MCF 10A (cell line): ENCODE results near the gene ADTRP. TPM values are rescaled to one million over a fixed set of nuclear protein-coding genes. Genes with fewer than 3 reads are reported as not detected.

Experiments used
- BruUV-seq: library from RNA; stranded (reverse); fragments of 400-500 nt; replicated peaks from 2 replicates; lab custom pipeline; 2021; lab: Mats Ljungman, UMichigan
- CTCF ChIA-PET: fragments of 300-600 bp; sonication (Branson Sonifier 250); formaldehyde crosslinking; extraction: SDS; loops from one replicate; lab custom pipeline; 2021; ENCODE audit warnings: antibody characterized with exemption, inconsistent platforms; lab: Yijun Ruan, JAX
- POLR2A ChIA-PET: fragments of 300-600, 350-650 bp; sonication (Branson Sonifier 250); formaldehyde crosslinking; extraction: SDS; loops from one replicate; lab custom pipeline; 2020; ENCODE audit warnings: antibody characterized with exemption, inconsistent platforms; lab: Yijun Ruan, JAX
- DNase-seq: peaks from one replicate; pipeline ENCODE4 v3.0.0-alpha.2; 2018; ENCODE audit not compliant: unreplicated experiment
- H3K27ac Mint-ChIP-seq: one replicate; pipeline ENCODE4 v1.8.0; 2022; ENCODE audit warnings: mild to moderate bottlenecking, low read depth, mixed read lengths; ENCODE audit not compliant: unreplicated experiment
- H3K27me3 Mint-ChIP-seq: one replicate; pipeline ENCODE4 v1.8.0; 2022; ENCODE audit warnings: mixed read lengths; ENCODE audit not compliant: insufficient read depth, unreplicated experiment
- H3K36me3 Mint-ChIP-seq: one replicate; pipeline ENCODE4 v1.8.0; 2022; ENCODE audit warnings: mild to moderate bottlenecking, moderate library complexity, mixed read lengths; ENCODE audit not compliant: insufficient read depth, unreplicated experiment
- H3K4me1 Mint-ChIP-seq: one replicate; pipeline ENCODE4 v1.8.0; 2022; ENCODE audit warnings: mixed read lengths; ENCODE audit not compliant: insufficient read depth, unreplicated experiment
- H3K4me3 Mint-ChIP-seq: one replicate; pipeline ENCODE4 v1.8.0; 2022; ENCODE audit warnings: mild to moderate bottlenecking, moderate library complexity, mixed read lengths; ENCODE audit not compliant: unreplicated experiment
- H3K9me3 Mint-ChIP-seq: one replicate; pipeline ENCODE4 v1.8.0; 2022; ENCODE audit warnings: mixed read lengths; ENCODE audit not compliant: unreplicated experiment
- intact Hi-C: fragments of 100-400 bp; cut with micrococcal nuclease; formaldehyde crosslinking; loops from 2 replicates; pipeline ENCODE4 v1.14.1; 2022
- total RNA-seq: library from RNA; stranded (reverse); gene quantifications from 2 replicates; pipeline ENCODE4 v1.2.3, GENCODE V29; 2022
- TF ChIP-seq, protein P1 (sequence below): fragments of 200-600 bp; IDR thresholded peaks from one replicate; pipeline ENCODE4 v1.8.0; 2022; ENCODE audit warnings: antibody characterized with exemption, mild to moderate bottlenecking; ENCODE audit not compliant: unreplicated experiment

Gene ADTRP
- total RNA-seq, 1 experiment from 2014 or later, result 14.8 TPM

GRCh38 chr6:11766589-11767450, 11.8 kb downstream of the ADTRP start:
- peaks cover 7% of the 10 kb centered on the region for H3K36me3 Mint-ChIP-seq
- ChIA-PET CTCF (no interaction called here), POLR2A (interaction anchor here (0.6 to 10.4 kb wide), 10 partner anchors 35 to 245 kb away, joined by 3 to 248 read pairs (median 4); partner anchors contain the start of gene HIVEP1)
- BruUV-seq, result no TSS peak
- DNase-seq, result peak; percentile 89
- intact Hi-C loops, result loop anchor here (1.0 kb wide), 1 partner anchor 241 kb away; no protein-coding TSS in a partner anchor
- no peaks in the 10 kb centered on the region for H3K9me3 Mint-ChIP-seq
- TF ChIP-seq, protein P1, sequence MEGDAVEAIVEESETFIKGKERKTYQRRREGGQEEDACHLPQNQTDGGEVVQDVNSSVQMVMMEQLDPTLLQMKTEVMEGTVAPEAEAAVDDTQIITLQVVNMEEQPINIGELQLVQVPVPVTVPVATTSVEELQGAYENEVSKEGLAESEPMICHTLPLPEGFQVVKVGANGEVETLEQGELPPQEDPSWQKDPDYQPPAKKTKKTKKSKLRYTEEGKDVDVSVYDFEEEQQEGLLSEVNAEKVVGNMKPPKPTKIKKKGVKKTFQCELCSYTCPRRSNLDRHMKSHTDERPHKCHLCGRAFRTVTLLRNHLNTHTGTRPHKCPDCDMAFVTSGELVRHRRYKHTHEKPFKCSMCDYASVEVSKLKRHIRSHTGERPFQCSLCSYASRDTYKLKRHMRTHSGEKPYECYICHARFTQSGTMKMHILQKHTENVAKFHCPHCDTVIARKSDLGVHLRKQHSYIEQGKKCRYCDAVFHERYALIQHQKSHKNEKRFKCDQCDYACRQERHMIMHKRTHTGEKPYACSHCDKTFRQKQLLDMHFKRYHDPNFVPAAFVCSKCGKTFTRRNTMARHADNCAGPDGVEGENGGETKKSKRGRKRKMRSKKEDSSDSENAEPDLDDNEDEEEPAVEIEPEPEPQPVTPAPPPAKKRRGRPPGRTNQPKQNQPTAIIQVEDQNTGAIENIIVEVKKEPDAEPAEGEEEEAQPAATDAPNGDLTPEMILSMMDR, result no peak
- H3K27ac Mint-ChIP-seq, result peak overlapping the region; percentile 96
- H3K4me3 Mint-ChIP-seq, result no peak overlapping the region
- peaks cover 60% of the 10 kb centered on the region for H3K4me1 Mint-ChIP-seq
- H3K27me3 Mint-ChIP-seq, result no peaks in the 10 kb centered on the region

DNA sequence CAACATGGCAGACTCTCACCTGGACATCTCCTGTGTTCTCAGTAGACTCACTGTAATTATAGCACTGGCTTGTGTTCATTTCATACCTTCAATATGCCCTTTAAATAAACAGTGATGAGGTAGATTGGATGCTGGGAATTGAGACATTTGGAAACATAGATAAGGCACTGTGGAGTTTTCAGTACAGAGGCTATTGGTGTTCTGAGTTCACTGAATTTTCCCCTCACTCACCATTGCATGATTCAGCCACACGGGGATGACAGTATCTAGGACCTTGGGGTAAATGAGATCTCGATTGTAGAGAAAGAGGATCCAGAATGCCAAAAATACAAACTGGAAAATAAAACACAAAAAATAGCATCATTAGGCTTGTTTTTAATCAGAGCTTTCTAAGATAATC, 12.6 kb downstream of the ADTRP start:
- Mint-ChIP-seq H3K36me3 (peaks cover 10% of the 10 kb centered on the region), H3K27me3 (no peaks in the 10 kb centered on the region), H3K4me1 (peaks cover 52% of the 10 kb centered on the region), H3K27ac (peak overlapping the region; percentile 96), H3K9me3 (no peaks in the 10 kb centered on the region), H3K4me3 (no peak overlapping the region)
- TF ChIP-seq, protein P1, result no peak
- ChIA-PET CTCF (no interaction called here), POLR2A (interaction anchor here (1.0 to 10.4 kb wide), 6 partner anchors 34 to 246 kb away, joined by 3 to 248 read pairs (median 4); partner anchors contain the start of gene HIVEP1)
- DNase-seq, result no peak
- no TSS peak for BruUV-seq
- intact Hi-C loops, result loop anchor here (1.0 kb wide), 1 partner anchor 242 kb away; no protein-coding TSS in a partner anchor

DNA sequence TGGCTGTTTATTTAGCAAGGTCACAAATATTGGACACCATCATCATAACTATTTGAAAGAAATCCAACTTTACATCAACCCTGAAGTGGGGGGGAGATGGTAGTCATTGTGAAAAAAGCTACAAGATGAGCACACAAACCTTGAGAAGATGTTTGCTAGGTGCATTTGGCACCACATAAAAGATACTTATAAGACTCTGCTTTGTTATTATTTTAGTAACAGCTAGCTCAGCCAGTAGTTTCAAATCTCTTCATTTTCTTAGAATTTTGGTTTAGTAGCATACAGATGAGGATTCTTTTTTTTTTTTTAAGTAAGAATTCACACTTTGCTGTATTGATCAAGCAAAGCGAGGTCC, 14.4 kb downstream of the ADTRP start:
- Mint-ChIP-seq H3K4me3 (no peak overlapping the region), H3K9me3 (no peaks in the 10 kb centered on the region), H3K4me1 (peaks cover 39% of the 10 kb centered on the region), H3K27ac (no peak overlapping the region), H3K36me3 (peaks cover 10% of the 10 kb centered on the region), H3K27me3 (no peaks in the 10 kb centered on the region)
- CTCF ChIA-PET, result interaction anchor here (0.7 kb wide), 1 partner anchor 28 kb away, joined by 5 read pairs; no protein-coding TSS in a partner anchor
- no peak for DNase-seq
- POLR2A ChIA-PET, result interaction anchor here (0.8 to 10.4 kb wide), 3 partner anchors 17 to 247 kb away, joined by 3 to 248 read pairs (median 3); partner anchors contain the start of gene HIVEP1
- intact Hi-C loops, result no loop called here
- TF ChIP-seq, protein P1, result no peak
- BruUV-seq, result no TSS peak
